ENCODE measurements around the gene TTC13. TPM values are rescaled to one million over a fixed set of nuclear protein-coding genes. Genes with fewer than 3 reads are reported as not detected.

TTC13 gene
- total and polyA plus RNA-seq, 10 donors, result 16.2 to 86.6 (median 38.8) TPM

GRCh38 chr1:230975636-230976035 lies 3.0 kb downstream of the TTC13 start:
- H3K9me3 ChIP-seq, result no peaks in the 10 kb centered on the region
- H3K36me3 ChIP-seq, result peaks cover 0 to 11% (median 0%) of the 10 kb centered on the region in 6 donors
- H3K4me1 ChIP-seq, result peaks cover 31 to 87% (median 59%) of the 10 kb centered on the region in 6 donors
- intact Hi-C loops (cut with DNase I; ENCODE audit: low total_unique reads), result loop anchor here (5.0 kb wide), 1 partner anchor 62 kb away; no protein-coding TSS in a partner anchor
- TF ChIP-seq POLR2AphosphoS5 (IDR thresholded peaks at IDR 0.05), result no peak
- no peak for TF ChIP-seq POLR2A (IDR thresholded peaks at IDR 0.05)
- no peak for TF ChIP-seq CTCF (IDR thresholded peaks at IDR 0.05 in 8 of 11, conservative IDR thresholded peaks at IDR 0.05 in 3 of 11)
- DNase-seq, result no peak
- 82 to 97% (median 89%) methylated on average over 2 to 3 of the region's 3 CpGs for WGBS, 5 donors
- peak overlapping the region in 4 of 8 donors; percentile 12 to 92 (median 86) for H3K27ac ChIP-seq
- no peaks in the 10 kb centered on the region for H3K27me3 ChIP-seq (replicated peaks in 1 of 7)
- no peak overlapping the region for H3K4me3 ChIP-seq

DNA sequence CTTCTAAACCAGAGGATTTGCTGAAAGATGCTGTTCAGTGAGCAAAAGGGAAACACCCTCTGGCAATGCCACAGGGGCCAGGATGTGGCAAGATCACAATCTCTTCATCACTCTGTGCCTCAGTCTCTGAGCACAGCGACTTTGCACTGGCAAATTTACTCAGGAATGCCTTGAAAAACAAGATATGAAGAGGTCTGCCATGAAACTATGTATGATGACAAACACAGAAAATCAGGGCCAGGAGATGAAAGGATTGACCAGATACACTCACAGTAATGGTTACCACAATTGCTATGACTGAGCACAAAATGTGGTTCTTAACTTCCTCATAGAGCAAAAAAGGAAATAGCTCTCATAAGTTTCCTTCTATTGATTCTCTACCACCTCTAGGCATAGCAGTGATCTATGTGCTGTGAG lies 5.8 kb downstream of the TTC13 start:
- Histone ChIP-seq H3K27ac (peak overlapping the region; percentile 22 to 87 (median 74)), H3K4me3 (peak overlapping the region in 1 of 8 donors; percentile 44), H3K36me3 (peaks cover 0 to 17% (median 0%) of the 10 kb centered on the region in 6 donors), H3K4me1 (peaks cover 22 to 85% (median 51%) of the 10 kb centered on the region in 6 donors), H3K9me3 (no peaks in the 10 kb centered on the region), H3K27me3 (replicated peaks in 1 of 7) (no peaks in the 10 kb centered on the region)
- DNase-seq, result no peak
- TF ChIP-seq CTCF (IDR thresholded peaks at IDR 0.05 in 8 of 11, conservative IDR thresholded peaks at IDR 0.05 in 3 of 11), result no peak
- TF ChIP-seq POLR2A (IDR thresholded peaks at IDR 0.05), result no peak
- peak in 1 of 3 donors; percentile 68 for TF ChIP-seq POLR2AphosphoS5 (IDR thresholded peaks at IDR 0.05)
- WGBS, 5 donors, result 5 to 37% (median 27%) methylated on average over 1 of the region's 1 CpG
- intact Hi-C loops (cut with DNase I; ENCODE audit: low total_unique reads), result no loop called here

- DNase-seq, result no peak
Observed at GRCh38 chr1:230971771-230972170, 6.9 kb downstream of the TTC13 start.

More at GRCh38 chr1:230971771-230972170, 6.9 kb downstream of the TTC13 start:
- peak overlapping the region in 4 of 8 donors; percentile 72 to 87 (median 84) for H3K27ac ChIP-seq
- no peaks in the 10 kb centered on the region for H3K9me3 ChIP-seq
- H3K4me3 ChIP-seq, result no peak overlapping the region
- no peak for TF ChIP-seq POLR2A (IDR thresholded peaks at IDR 0.05)
- no peak for TF ChIP-seq CTCF (IDR thresholded peaks at IDR 0.05 in 8 of 11, conservative IDR thresholded peaks at IDR 0.05 in 3 of 11)
- no peak for TF ChIP-seq POLR2AphosphoS5 (IDR thresholded peaks at IDR 0.05)
- peaks cover 17 to 77% (median 40%) of the 10 kb centered on the region in 6 donors for H3K4me1 ChIP-seq
- H3K27me3 ChIP-seq (replicated peaks in 1 of 7), result no peaks in the 10 kb centered on the region
- peaks cover 0 to 17% (median 0%) of the 10 kb centered on the region in 6 donors for H3K36me3 ChIP-seq
- intact Hi-C loops (cut with DNase I; ENCODE audit: low total_unique reads), result no loop called here

Measured in spleen (tissue), 11 donors.